Progenitor cell of endocrine pancreas (in vitro differentiated cells): ENCODE data around the gene ASPA. TPM values are rescaled to one million over a fixed set of nuclear protein-coding genes. Genes with fewer than 3 reads are reported as not detected.
"Not testable (repeated sequence)": the region's sequence is repeated elsewhere in the genome, so short reads cannot be mapped to it uniquely, and the experiment has no call there.

Experiments
- DNase-seq: peaks from one replicate; pipeline ENCODE4 v3.0.0; 2021; ENCODE audit warnings: low spot score; ENCODE audit not compliant: unreplicated experiment
- H3K27ac Mint-ChIP-seq: 2 replicates; pipeline ENCODE4 v1.8.0; 2021; ENCODE audit warnings: mild to moderate bottlenecking, moderate library complexity, mixed read lengths
- H3K27me3 Mint-ChIP-seq: 2 replicates; pipeline ENCODE4 v1.8.0; 2021; ENCODE audit warnings: mixed read lengths
- H3K36me3 Mint-ChIP-seq: 2 replicates; pipeline ENCODE4 v1.8.0; 2022; ENCODE audit warnings: mixed read lengths; ENCODE audit not compliant: insufficient read depth
- H3K4me1 Mint-ChIP-seq: 2 replicates; pipeline ENCODE4 v1.8.0; 2021; ENCODE audit warnings: low read depth, mixed read lengths
- H3K4me3 Mint-ChIP-seq: 2 replicates; pipeline ENCODE4 v1.8.0; 2021; ENCODE audit warnings: low read depth, mild to moderate bottlenecking, moderate library complexity, mixed read lengths
- H3K9me3 Mint-ChIP-seq: 2 replicates; pipeline ENCODE4 v1.8.0; 2021; ENCODE audit warnings: low read depth, mixed read lengths
- CTCF ChIP-seq: fragments of 200-600 bp; sonication (generic); IDR thresholded peaks from one replicate; pipeline ENCODE4 v1.5.0; 2021; ENCODE audit warnings: antibody characterized with exemption, mild to moderate bottlenecking; ENCODE audit not compliant: unreplicated experiment
- total RNA-seq: library from RNA; stranded (reverse); gene quantifications from 2 replicates; pipeline ENCODE4 v1.2.1, GENCODE V29; 2021

ASPA gene
- total RNA-seq, 1 donor from 2014 or later: not detected

GRCh38 chr17:3447625-3448024, 28.2 kb upstream of the ASPA start:
- Mint-ChIP-seq H3K27me3 (peaks cover 24% of the 10 kb centered on the region), H3K4me1 (peaks cover 11% of the 10 kb centered on the region), H3K4me3 (no peak overlapping the region), H3K9me3 (no peaks in the 10 kb centered on the region), H3K27ac (no peak overlapping the region), H3K36me3 (no peaks in the 10 kb centered on the region)
- no peak for TF ChIP-seq CTCF
- no peak for DNase-seq

- Mint-ChIP-seq H3K27ac (no peak overlapping the region), H3K27me3 (peaks cover 19% of the 10 kb centered on the region), H3K4me3 (no peak overlapping the region), H3K9me3 (no peaks in the 10 kb centered on the region), H3K36me3 (no peaks in the 10 kb centered on the region), H3K4me1 (peaks cover 11% of the 10 kb centered on the region)
- no peak for TF ChIP-seq CTCF
- DNase-seq: no peak
Observed at GRCh38 chr17:3448059-3448665, 27.6 kb upstream of the ASPA start.

- H3K4me3 Mint-ChIP-seq, DNase-seq, H3K36me3 Mint-ChIP-seq, H3K9me3 Mint-ChIP-seq, H3K27me3 Mint-ChIP-seq, H3K4me1 Mint-ChIP-seq, H3K27ac Mint-ChIP-seq: not testable (repeated sequence)
Observed at GRCh38 chr17:3466355-3466754, 9.4 kb upstream of the ASPA start.

- Mint-ChIP-seq H3K27ac (no peak overlapping the region), H3K4me1 (peaks cover 6% of the 10 kb centered on the region), H3K27me3 (no peaks in the 10 kb centered on the region), H3K36me3 (peaks cover 1% of the 10 kb centered on the region), H3K4me3 (no peak overlapping the region), H3K9me3 (peaks cover 3% of the 10 kb centered on the region)
- DNase-seq: no peak
- no peak for TF ChIP-seq CTCF
Observed at GRCh38 chr17:3469529-3469928, 6.3 kb upstream of the ASPA start.

- DNase-seq: no peak
- no peaks in the 10 kb centered on the region for H3K27me3 Mint-ChIP-seq
Observed at GRCh38 chr17:3471599-3471998, 4.2 kb upstream of the ASPA start, which contains the start of gene SPATA22. Gene SPATA22 (minus strand): TSS chr17:3471819. CDS start chr17:3469325, 2,494 bp downstream.

More at GRCh38 chr17:3471599-3471998, 4.2 kb upstream of the ASPA start, which contains the start of gene SPATA22:
- Mint-ChIP-seq H3K4me1 (peaks cover 17% of the 10 kb centered on the region), H3K36me3 (peaks cover 1% of the 10 kb centered on the region), H3K27ac (no peak within 1 kb of the TSS), H3K4me3 (no peak within 1 kb of the TSS), H3K9me3 (peaks cover 3% of the 10 kb centered on the region)
- no peak for TF ChIP-seq CTCF
